Neural progenitor cell (in vitro differentiated cells): ENCODE measurements around the gene SRL. TPM values are rescaled to one million over a fixed set of nuclear protein-coding genes. Genes with fewer than 3 reads are reported as not detected.
"Not testable (repeated sequence)": the region's sequence is repeated elsewhere in the genome, so short reads cannot be mapped to it uniquely, and the experiment has no call there.

Experiments used
- DNase-seq: peaks from one replicate; pipeline ENCODE4 v3.0.0-alpha.2; 2016; ENCODE audit warnings: low spot score
- H2AFZ ChIP-seq: fragments of 200-600 bp; sonication (generic); replicated peaks from 2 replicates; pipeline ENCODE4 v1.6.1; 2016; ENCODE audit warnings: antibody characterized with exemption
- H3F3A ChIP-seq: fragments of 200-600 bp; sonication (generic); 2 replicates; pipeline ENCODE4 v1.6.1; 2016; ENCODE audit warnings: antibody characterized with exemption, low read depth
- H3K27ac ChIP-seq: fragments of 200-600 bp; sonication (generic); 2 replicates; pipeline ENCODE4 v1.5.1; 2016; ENCODE audit warnings: mild to moderate bottlenecking
- H3K27me3 ChIP-seq: fragments of 200-600 bp; sonication (generic); 2 replicates; pipeline ENCODE4 v1.6.1; 2016; ENCODE audit warnings: mild to moderate bottlenecking, moderate library complexity
- H3K36me3 ChIP-seq: fragments of 200-600 bp; sonication (generic); 2 replicates; pipeline ENCODE4 v1.5.1; 2016
- H3K4me1 ChIP-seq: fragments of 200-600 bp; sonication (generic); 2 replicates; pipeline ENCODE4 v1.6.1; 2016; ENCODE audit warnings: mixed run types
- H3K4me2 ChIP-seq: fragments of 200-600 bp; sonication (generic); 2 replicates; pipeline ENCODE4 v1.6.1; 2016
- H3K4me3 ChIP-seq: fragments of 200-600 bp; sonication (generic); 2 replicates; pipeline ENCODE4 v1.5.1; 2016
- H3K79me2 ChIP-seq: fragments of 200-600 bp; sonication (generic); 2 replicates; pipeline ENCODE4 v1.6.1; 2016; ENCODE audit warnings: low read depth
- H3K9ac ChIP-seq: fragments of 200-600 bp; sonication (generic); 2 replicates; pipeline ENCODE4 v1.6.1; 2016
- H3K9me3 ChIP-seq: fragments of 200-600 bp; sonication (generic); 2 replicates; pipeline ENCODE4 v1.5.1; 2016; ENCODE audit warnings: low read depth
- H4K20me1 ChIP-seq: fragments of 200-600 bp; sonication (generic); 2 replicates; pipeline ENCODE4 v1.6.1; 2016; ENCODE audit warnings: low read depth
- H3K27ac Mint-ChIP-seq: 3 replicates; pipeline ENCODE4 v1.8.0; 2021; ENCODE audit warnings: mixed read lengths
- H3K27me3 Mint-ChIP-seq: 2 replicates; pipeline ENCODE4 v1.8.0; 2022; ENCODE audit warnings: low read depth, mild to moderate bottlenecking, inconsistent platforms, moderate library complexity, mixed read lengths; ENCODE audit not compliant: insufficient read depth
- H3K36me3 Mint-ChIP-seq: 3 replicates; pipeline ENCODE4 v1.8.0; 2021; ENCODE audit warnings: mixed read lengths
- H3K4me1 Mint-ChIP-seq: 3 replicates; pipeline ENCODE4 v1.8.0; 2021; ENCODE audit warnings: mixed read lengths
- H3K4me3 Mint-ChIP-seq: 3 replicates; pipeline ENCODE4 v1.8.0; 2021; ENCODE audit warnings: mild to moderate bottlenecking, moderate library complexity, mixed read lengths
- H3K9me3 Mint-ChIP-seq: 3 replicates; pipeline ENCODE4 v1.8.0; 2020; ENCODE audit warnings: mixed read lengths
- EZH2 ChIP-seq: fragments of 200-600 bp; sonication (generic); IDR thresholded peaks from 2 replicates; pipeline ENCODE4 v1.6.1; 2017; ENCODE audit warnings: antibody characterized with exemption, mild to moderate bottlenecking, moderate library complexity
- EZH2phosphoT487 ChIP-seq: fragments of 200-600 bp; sonication (generic); IDR thresholded peaks from 2 replicates; pipeline ENCODE4 v1.6.1; 2017; ENCODE audit warnings: antibody characterized with exemption
- total RNA-seq: library from RNA; depleted of rRNA; stranded (reverse); fragments of >200 nt; gene quantifications from 2 replicates; pipeline ENCODE4 v1.2.3, GENCODE V29; 2015; ENCODE audit warnings: low replicate concordance
- TF ChIP-seq, protein P1 (sequence below): fragments of 200-600 bp; sonication (generic); IDR thresholded peaks from 2 replicates; pipeline ENCODE4 v1.5.1; 2017; ENCODE audit warnings: antibody characterized with exemption, mild to moderate bottlenecking

The SRL gene
- total RNA-seq, 1 donor from 2014 or later, result 0.22 TPM

DNA sequence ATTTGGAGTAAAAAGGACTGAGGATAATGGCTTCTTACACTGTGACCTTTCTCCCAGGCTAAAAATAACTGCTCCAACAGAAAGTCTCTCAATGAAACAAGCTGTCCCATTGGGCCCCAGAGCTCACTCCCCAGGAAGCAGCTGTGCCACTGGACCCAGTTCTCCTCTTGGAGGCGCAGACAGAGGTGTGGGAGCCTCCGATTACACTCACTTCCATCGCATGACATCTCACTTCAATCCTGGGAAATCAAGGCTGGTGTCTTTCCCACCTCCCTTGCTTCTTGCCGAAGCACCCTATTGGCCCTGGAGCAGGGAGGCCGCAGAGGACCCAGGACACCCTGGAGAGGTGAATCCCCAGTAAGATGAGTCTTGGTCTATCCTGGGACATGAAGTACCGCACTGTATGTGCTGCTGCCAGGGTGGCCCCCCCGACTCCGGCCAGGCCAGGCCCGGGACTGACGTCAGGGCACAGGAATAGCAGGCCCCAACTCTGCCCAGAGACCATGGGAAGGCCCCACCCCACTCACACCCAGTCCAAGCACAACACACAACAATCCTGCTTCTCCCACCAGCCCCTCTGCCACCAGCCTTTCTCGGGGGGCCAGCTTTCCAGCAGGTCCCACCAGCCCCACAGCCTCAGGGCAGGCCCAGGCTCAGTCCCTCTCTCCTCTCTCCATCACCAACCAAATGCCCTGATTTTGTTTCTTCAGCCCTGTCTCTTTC lies 29.5 kb downstream of the SRL start:
- H2AFZ ChIP-seq, result no peak overlapping the region
- H3K27me3 Mint-ChIP-seq, result peaks cover 2% of the 10 kb centered on the region
- no peak overlapping the region for H3K27ac Mint-ChIP-seq

DNA sequence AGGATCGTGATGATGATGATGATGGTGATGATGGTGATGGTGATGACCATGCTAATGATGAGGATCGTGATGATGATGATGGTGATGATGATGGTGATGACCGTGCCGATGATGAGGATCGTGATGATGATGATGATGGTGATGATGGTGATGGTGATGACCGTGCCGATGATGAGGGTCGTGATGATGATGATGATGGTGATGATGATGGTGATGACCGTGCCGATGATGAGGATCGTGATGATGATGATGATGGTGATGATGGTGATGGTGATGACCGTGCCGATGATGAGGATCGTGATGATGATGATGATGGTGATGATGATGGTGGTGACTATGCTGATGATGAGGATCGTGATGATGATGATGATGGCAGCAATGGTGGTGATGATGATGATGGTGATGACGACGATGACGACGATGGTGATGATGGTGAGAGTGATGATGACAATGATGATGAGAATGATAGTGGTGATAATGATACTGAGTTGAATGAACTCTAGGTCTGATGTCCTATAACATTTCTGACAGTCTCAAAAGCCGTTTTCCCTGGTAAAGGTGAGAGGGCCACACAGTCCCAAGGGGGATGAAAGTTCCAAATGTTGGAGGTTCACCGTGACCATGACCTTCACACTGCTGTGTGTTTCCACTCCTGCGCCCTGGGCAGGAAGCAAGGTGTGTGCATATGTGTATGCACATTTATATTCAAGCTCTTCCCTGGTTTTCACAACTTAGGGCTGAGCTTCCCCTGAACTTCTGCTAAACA lies 30.3 kb downstream of the SRL start:
- not testable (repeated sequence) for H3K4me2 ChIP-seq, H3F3A ChIP-seq, DNase-seq, H4K20me1 ChIP-seq, H3K9ac ChIP-seq, H3K27ac Mint-ChIP-seq, H3K27me3 ChIP-seq, H3K36me3 ChIP-seq, H3K4me1 Mint-ChIP-seq, H3K36me3 Mint-ChIP-seq, H3K4me1 ChIP-seq, H3K27ac ChIP-seq, H3K4me3 Mint-ChIP-seq, H3K79me2 ChIP-seq, H3K9me3 ChIP-seq, H3K4me3 ChIP-seq, H3K27me3 Mint-ChIP-seq, H2AFZ ChIP-seq, H3K9me3 Mint-ChIP-seq

More for the DNA sequence above, 29.5 kb downstream of the SRL start:
- Histone ChIP-seq H4K20me1 (no peaks in the 10 kb centered on the region), H3K79me2 (no peaks in the 10 kb centered on the region), H3F3A (no peaks in the 10 kb centered on the region), H3K9me3 (no peaks in the 10 kb centered on the region), H3K4me1 (peaks cover 3% of the 10 kb centered on the region), H3K27ac (no peak overlapping the region), H3K36me3 (no peaks in the 10 kb centered on the region), H3K27me3 (peaks cover 15% of the 10 kb centered on the region), H3K4me3 (no peak overlapping the region), H3K9ac (no peak overlapping the region), H3K4me2 (no peak overlapping the region)
- peaks cover 13% of the 10 kb centered on the region for H3K4me1 Mint-ChIP-seq
- no peak for DNase-seq
- no peak overlapping the region for H3K4me3 Mint-ChIP-seq
- no peaks in the 10 kb centered on the region for H3K9me3 Mint-ChIP-seq
- no peak for TF ChIP-seq EZH2phosphoT487
- TF ChIP-seq EZH2, result no peak
- TF ChIP-seq, protein P1, sequence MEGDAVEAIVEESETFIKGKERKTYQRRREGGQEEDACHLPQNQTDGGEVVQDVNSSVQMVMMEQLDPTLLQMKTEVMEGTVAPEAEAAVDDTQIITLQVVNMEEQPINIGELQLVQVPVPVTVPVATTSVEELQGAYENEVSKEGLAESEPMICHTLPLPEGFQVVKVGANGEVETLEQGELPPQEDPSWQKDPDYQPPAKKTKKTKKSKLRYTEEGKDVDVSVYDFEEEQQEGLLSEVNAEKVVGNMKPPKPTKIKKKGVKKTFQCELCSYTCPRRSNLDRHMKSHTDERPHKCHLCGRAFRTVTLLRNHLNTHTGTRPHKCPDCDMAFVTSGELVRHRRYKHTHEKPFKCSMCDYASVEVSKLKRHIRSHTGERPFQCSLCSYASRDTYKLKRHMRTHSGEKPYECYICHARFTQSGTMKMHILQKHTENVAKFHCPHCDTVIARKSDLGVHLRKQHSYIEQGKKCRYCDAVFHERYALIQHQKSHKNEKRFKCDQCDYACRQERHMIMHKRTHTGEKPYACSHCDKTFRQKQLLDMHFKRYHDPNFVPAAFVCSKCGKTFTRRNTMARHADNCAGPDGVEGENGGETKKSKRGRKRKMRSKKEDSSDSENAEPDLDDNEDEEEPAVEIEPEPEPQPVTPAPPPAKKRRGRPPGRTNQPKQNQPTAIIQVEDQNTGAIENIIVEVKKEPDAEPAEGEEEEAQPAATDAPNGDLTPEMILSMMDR, result no peak
- no peaks in the 10 kb centered on the region for H3K36me3 Mint-ChIP-seq

DNA sequence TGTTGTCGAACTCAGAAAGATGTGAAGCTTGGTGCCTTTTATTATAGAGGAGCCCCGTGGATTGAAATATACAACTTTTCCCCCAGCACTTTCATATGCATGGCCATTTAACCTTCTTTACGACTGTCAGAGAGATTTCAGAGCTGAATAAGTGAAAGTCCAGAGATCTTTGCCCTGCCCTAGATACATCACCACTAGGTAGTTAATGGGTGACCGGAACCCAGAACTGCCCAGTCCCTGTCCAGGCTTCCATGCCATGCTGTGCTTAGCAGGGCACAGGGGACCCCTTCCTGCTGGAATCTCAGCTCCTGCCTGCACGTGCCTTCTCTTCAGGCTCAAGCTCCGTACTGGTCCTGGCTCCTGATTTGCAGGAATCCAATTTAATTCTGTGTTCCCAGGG lies 32.2 kb downstream of the SRL start:
- H3K4me1 ChIP-seq, result no peaks in the 10 kb centered on the region
- H4K20me1 ChIP-seq, result no peaks in the 10 kb centered on the region
- no peaks in the 10 kb centered on the region for H3K36me3 Mint-ChIP-seq
- TF ChIP-seq EZH2, result no peak
- TF ChIP-seq EZH2phosphoT487, result no peak
- TF ChIP-seq, protein P1, result no peak
- H3K4me2 ChIP-seq, result no peak overlapping the region
- H3K27me3 Mint-ChIP-seq, result peaks cover 4% of the 10 kb centered on the region
- no peaks in the 10 kb centered on the region for H3K36me3 ChIP-seq
- no peak overlapping the region for H3K9ac ChIP-seq
- H3K27me3 ChIP-seq, result no peaks in the 10 kb centered on the region
- no peak overlapping the region for H3K4me3 Mint-ChIP-seq
- DNase-seq, result no peak
- H3F3A ChIP-seq, result no peaks in the 10 kb centered on the region
- H3K79me2 ChIP-seq, result no peaks in the 10 kb centered on the region
- H3K9me3 Mint-ChIP-seq, result no peaks in the 10 kb centered on the region
- peaks cover 8% of the 10 kb centered on the region for H3K4me1 Mint-ChIP-seq
- H2AFZ ChIP-seq, result no peak overlapping the region
- H3K27ac ChIP-seq, result no peak overlapping the region
- no peaks in the 10 kb centered on the region for H3K9me3 ChIP-seq
- no peak overlapping the region for H3K27ac Mint-ChIP-seq
- no peak overlapping the region for H3K4me3 ChIP-seq

DNA sequence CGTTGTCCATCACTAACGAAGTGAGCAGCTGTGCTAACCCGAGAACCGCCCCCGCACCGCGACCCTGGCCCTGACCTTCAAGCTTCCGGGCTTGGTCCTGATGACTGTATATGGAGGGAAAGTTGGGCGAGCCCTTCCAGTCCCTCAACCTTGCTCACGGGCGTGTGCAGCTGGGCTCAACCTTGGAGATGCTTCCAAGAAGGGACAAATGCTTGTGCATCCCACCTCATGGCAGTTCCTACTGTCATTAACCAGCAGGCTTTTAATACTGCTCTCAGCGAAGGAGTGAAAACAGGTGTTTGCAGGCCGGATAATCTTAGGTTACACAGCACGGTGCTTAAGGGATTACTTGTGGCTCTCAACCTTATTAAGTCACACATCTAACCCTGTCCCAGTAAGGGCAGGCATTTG lies 33.5 kb downstream of the SRL start:
- H3F3A ChIP-seq, result no peaks in the 10 kb centered on the region
- H3K9me3 Mint-ChIP-seq, result no peaks in the 10 kb centered on the region
- H3K27me3 ChIP-seq, result no peaks in the 10 kb centered on the region
- no peak for DNase-seq
- H3K4me2 ChIP-seq, result no peak overlapping the region
- no peak overlapping the region for H3K4me3 Mint-ChIP-seq
- no peaks in the 10 kb centered on the region for H3K36me3 Mint-ChIP-seq
- H4K20me1 ChIP-seq, result no peaks in the 10 kb centered on the region
- H2AFZ ChIP-seq, result no peak overlapping the region
- no peak overlapping the region for H3K27ac ChIP-seq
- H3K79me2 ChIP-seq, result no peaks in the 10 kb centered on the region
- peaks cover 8% of the 10 kb centered on the region for H3K4me1 Mint-ChIP-seq
- no peaks in the 10 kb centered on the region for H3K9me3 ChIP-seq
- H3K4me3 ChIP-seq, result no peak overlapping the region
- no peaks in the 10 kb centered on the region for H3K36me3 ChIP-seq
- H3K9ac ChIP-seq, result no peak overlapping the region
- no peak overlapping the region for H3K27ac Mint-ChIP-seq
- no peaks in the 10 kb centered on the region for H3K4me1 ChIP-seq
- H3K27me3 Mint-ChIP-seq, result peaks cover 4% of the 10 kb centered on the region
- TF ChIP-seq, protein P1, result no peak
- TF ChIP-seq EZH2phosphoT487 (no peak), EZH2 (no peak)
